ENCODE results near the gene DNAJC16.

The DNAJC16 gene

DNA sequence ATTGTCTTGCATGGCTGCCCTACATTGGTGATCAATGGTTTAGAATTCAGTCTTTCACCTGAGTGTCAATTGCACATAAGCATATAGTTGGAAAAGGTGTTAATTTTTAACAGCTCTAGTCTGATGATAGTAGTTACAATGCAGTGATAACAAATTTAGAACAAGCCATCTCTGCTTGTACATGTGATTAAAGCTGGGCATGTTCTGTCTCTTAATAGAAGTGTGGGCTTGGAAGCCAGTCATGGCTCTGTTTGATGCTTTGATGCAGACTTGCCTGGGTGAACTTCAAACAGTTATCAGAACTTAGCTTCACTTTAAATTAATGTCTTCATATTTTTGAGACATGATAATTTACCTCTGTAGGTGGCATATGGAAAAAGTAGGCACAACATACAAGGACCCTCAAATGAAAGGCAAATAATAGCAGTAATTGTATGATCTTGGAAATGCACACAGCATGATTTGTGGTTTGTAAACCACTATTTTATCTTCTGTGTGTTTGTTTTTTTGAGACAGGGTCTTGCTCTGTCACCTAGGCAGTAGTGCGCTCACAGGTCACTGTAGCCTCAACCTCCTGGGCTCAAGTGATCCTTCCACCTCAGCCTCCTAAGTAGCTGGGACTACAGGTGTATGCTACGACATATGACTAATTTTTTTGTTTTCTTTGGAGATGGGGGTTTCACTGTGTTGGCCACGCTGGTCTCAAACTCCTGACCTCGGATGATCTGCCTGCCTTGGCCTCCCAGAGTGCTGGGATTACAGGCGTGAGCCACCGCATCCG lies 94.4 kb downstream of the DNAJC16 start:
- DNase-seq (ENCODE audit: low read depth in 2 of 2) = no peak

DNA sequence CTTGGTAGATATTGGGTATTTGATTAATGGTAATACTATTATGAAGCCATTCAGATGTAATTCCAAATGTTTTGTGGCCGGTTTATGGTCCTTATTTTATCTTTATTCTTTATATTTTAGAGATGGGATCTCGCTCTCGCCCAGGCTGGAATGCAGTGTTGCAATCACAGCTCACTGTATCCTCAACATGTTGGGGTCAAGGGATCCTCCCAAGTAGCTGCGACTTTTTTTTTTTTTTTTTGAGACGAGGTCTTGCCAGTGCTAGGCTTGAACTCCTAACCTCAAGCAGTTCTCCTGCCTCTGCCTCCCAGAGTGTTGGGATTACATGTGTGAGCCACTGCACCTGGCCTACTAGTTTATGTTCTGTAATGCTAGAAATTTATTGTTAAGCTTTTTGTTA lies 95.3 kb downstream of the DNAJC16 start:
- DNase-seq (ENCODE audit: low read depth in 2 of 2) = no peak

DNA sequence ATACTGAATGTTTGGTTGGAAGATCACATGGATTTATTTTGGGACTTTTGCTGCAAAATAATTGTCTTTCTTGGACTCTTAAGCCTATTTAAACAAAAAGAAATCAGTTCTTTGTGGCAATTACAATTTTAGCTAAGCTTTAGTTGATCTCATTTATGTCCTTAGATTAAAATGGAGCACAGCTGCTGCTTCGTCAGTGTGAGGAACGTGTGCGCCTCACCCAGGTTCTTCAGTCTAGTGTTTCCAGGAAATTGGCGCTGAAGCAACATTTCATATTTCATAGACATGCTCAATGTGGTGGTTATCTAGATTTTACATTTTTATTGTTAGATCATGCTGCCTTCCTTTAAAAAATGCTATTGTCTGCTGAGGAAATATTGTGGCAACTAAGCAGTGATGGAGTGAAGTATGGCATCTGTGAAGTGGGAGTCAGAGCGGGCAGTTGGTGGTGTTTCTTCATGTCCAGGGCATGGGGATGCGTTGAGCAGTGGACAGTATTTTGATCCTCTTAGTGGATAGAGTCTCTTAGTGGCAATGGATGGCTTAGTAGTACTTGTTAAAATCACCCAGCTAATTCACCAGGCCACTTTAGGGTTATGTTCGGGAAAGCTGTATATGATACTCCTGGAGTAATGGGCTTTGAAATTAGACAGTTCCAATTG lies 96.2 kb downstream of the DNAJC16 start:
- DNase-seq (ENCODE audit: low read depth in 2 of 2) = no peak

DNA sequence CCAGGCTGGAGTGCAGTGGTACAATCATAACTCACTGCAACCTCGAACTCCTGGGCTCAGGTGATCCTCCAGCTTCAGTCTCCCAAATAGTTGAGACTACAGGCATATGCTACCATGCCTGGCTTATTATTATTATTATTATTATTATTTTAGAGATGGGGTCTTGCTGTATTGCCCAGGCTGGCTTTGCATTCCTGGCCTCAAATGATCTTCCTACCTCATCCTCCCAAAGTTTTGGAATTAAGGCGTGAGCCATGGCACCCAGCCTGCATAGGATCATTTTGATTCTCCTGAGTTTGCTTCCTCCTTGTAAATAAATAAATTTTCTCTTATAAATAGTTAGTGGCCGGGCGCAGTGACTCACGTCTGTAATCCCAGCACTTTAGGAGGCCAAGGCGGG lies 96.8 kb downstream of the DNAJC16 start:
- DNase-seq (ENCODE audit: low read depth in 2 of 2) = no peak

DNA sequence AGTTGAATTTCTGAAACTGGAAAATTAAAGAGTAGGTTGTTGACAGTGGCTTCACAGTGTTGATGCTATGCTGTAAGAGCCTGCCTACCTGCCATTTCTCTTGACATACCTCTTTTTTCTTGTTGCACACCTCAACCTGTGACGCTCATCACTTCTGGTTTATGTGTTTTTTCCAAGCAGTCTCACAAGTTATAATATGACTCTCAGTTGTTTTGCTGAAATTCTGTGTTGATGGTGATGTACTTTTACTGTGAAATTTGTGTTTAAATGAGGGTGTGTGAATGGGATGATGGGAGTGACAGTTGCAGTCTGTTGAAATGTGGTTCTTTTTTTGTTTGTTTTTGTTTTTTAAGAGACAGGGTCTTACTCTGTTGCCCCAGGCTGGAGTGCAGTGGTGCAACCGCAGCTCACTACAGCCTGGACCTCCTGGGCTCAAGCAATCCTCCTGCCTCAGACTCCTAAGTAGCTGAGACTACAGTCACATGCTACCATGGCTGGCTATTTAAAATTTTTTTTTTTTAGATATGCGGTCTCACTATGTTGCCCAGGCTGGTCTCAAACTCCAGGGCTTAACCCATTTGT lies 97.6 kb downstream of the DNAJC16 start:
- DNase-seq (ENCODE audit: low read depth in 2 of 2) = no peak

DNA sequence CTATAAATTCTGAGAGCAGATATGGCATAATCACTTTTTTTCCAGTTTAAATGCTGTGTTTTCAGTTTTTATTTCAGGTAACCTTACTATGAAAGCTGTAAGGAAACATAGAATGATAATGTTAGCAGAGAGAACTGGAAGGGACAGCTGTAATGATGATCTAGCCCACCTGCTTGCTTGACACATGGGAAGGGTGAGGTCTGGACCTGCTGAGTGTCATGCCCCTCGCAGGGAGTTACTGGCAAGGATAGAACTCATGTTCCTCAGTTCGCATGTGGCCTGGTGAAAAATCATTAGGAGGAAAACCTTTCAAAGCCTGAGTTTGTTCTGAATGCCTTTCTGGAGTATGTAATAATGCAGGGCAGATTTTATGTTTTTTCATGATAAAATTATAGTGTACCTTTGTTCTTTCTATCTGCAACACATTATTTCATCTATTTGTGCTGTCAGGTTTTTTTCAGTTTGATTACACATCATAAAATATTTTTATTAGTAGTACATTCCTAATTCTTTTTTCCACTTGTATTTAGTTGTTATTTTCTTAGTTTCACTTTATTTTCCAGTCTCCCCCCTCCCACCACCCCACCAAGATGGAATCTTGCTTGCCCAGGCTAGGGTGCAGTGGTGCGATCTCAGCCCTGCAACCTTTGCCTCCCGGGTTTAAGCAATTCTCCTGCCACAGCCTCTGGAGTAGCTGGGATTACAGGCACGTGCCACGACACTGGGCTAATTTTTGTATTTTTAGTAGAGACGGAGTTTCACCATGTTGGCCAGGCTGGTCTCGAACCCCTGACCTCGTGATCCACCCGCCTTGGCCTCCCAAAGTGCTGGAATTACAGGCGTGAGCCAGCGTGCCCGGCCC lies 98.6 kb downstream of the DNAJC16 start:
- no peak for DNase-seq (ENCODE audit: low read depth in 2 of 2)

Data from stimulated activated CD4-positive, alpha-beta T cell treated with anti-CD3 and anti-CD28 coated beads, Interleukin-4, amount 100 ng/mL, for 48 hours (primary cell).